Epithelial cell of proximal tubule (primary cell): ENCODE results near the gene AGPS. TPM values are rescaled to one million over a fixed set of nuclear protein-coding genes. Genes with fewer than 3 reads are reported as not detected.

Source experiments
- DNase-seq: peaks from one replicate; pipeline ENCODE4 v3.0.0-alpha.2; 2011; ENCODE audit warnings: low read depth
- H3K4me3 ChIP-seq: 2 replicates; pipeline ENCODE4 v1.5.1; 2011; ENCODE audit warnings: low read depth, mild to moderate bottlenecking, low read length
- total RNA-seq: library from RNA; depleted of rRNA; stranded (reverse); fragments of >200 nt; gene quantifications from 2 replicates; pipeline ENCODE4 v1.2.3, GENCODE V29; 2015
- TF ChIP-seq, protein P1 (sequence below): conservative IDR thresholded peaks from 2 replicates; pipeline ENCODE4 v1.5.1; 2012; ENCODE audit warnings: low read depth, mild to moderate bottlenecking, low read length

AGPS gene
- total RNA-seq, 1 donor from 2014 or later = 36.8 TPM

DNA sequence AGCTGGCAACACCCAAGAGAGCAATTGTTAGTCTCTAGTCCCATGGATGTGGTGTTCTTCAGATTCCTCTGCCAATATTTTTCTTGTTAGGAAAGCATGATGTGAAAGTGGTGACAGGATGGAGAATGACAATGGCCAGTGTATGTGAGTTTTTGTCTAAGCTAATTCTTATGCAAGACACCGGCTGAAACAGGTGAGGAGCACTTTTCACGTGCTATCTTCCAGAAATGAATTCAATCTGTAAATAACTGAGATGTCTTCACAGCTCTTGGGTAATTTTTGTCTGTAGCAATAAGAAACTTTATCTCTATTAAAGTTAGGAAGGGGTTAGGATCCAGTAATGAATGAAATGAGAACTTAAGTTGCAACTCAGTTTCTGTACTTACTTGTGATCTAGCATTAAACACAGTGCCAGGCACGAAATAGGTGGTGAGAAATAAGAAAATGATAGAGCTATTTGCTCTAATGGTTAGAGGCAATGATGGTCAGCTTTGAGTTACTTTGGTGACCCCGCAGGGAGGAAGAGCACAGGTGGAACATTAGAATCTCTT is 676 bp upstream of the AGPS start:
- no peak for DNase-seq
- TF ChIP-seq, protein P1, sequence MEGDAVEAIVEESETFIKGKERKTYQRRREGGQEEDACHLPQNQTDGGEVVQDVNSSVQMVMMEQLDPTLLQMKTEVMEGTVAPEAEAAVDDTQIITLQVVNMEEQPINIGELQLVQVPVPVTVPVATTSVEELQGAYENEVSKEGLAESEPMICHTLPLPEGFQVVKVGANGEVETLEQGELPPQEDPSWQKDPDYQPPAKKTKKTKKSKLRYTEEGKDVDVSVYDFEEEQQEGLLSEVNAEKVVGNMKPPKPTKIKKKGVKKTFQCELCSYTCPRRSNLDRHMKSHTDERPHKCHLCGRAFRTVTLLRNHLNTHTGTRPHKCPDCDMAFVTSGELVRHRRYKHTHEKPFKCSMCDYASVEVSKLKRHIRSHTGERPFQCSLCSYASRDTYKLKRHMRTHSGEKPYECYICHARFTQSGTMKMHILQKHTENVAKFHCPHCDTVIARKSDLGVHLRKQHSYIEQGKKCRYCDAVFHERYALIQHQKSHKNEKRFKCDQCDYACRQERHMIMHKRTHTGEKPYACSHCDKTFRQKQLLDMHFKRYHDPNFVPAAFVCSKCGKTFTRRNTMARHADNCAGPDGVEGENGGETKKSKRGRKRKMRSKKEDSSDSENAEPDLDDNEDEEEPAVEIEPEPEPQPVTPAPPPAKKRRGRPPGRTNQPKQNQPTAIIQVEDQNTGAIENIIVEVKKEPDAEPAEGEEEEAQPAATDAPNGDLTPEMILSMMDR = no peak
- peak overlapping the region; percentile 88 for H3K4me3 ChIP-seq

DNA sequence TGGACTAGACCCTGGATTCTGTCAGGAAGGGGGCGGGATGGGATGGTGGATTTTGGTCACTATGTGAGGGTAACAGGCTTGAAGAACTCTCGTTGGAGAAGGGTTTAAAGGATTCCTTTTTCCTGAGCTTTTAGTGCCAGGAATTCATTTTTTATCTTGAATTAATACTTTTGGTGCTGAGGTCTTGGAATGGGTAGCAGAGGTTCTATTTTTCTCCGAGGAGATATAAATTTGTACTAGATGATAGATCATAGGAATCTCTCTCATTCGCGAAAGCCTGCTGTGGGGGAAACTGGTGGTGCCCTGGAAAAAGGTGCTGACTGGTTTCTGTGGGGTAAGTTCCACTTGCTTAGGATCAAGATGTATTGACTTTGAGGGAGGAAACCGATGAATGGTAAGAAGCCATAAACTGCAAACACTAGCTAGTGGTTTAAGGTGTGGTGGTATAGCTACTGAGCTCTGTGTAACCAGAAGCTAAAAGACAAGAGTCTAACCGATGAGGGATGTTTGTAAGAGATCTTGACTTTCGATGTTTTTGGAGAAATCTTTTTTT is 706 bp downstream of the AGPS start:
- TF ChIP-seq, protein P1 = no peak
- peak overlapping the region; percentile 88 for H3K4me3 ChIP-seq
- no peak for DNase-seq

DNA sequence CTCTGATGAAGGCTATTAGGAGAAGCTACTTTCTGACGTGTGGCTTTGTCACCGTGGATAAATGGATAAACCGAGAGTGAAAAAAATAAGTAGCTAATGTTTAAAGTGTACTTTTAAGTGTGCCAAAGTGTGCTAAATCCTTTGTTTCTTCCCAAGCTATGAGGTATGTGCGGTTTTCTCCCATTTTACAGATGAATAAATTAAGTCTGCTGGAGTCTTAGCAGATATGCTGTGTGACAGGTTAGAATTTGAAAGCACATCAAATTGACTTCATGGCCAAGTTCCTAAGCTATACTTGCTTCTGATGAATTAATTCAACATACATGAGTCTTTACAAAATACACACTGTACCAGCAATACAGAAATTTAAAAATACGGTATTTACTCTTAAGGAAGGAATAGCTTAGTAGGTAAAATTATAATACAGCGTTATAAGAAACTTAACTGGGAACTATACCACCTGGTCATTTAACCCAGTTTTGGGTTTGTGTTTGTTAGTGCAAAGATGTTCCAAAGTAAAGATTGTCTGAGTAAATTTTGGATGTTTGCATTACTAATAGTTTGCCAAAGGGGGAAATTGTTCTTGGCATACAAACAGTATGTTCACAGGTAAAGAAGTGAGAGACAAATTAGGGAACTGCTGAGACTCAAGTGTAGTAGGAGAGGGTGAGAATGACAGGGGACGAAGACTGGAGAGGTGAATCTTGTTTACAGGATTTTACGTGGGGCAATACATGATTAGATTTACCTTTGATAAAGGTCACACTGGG is 1.4 kb downstream of the AGPS start:
- H3K4me3 ChIP-seq = peak overlapping the region; percentile 88
- DNase-seq = no peak

DNA sequence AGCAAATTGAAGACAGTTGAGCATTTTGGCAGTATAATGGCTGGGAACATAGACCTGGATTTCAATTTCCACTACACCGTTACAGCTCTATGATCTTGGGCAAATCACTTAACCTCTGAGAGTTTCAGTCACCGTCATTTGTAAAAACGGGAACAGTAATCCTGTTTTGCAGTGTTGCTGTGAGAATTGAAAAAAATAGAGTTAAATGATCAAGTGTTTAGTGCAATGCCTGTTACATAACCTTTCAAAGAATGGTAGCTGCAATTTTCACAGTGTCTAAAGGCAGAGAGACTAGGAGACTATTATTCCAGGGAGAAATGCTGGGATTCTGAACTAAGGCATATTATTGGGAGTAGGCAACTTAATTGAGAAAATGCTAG is 2.0 kb downstream of the AGPS start:
- DNase-seq = no peak
- H3K4me3 ChIP-seq = peak overlapping the region; percentile 88
- TF ChIP-seq, protein P1 = no peak

More for the DNA sequence above, 1.4 kb downstream of the AGPS start:
- TF ChIP-seq, protein P1 = no peak

DNA sequence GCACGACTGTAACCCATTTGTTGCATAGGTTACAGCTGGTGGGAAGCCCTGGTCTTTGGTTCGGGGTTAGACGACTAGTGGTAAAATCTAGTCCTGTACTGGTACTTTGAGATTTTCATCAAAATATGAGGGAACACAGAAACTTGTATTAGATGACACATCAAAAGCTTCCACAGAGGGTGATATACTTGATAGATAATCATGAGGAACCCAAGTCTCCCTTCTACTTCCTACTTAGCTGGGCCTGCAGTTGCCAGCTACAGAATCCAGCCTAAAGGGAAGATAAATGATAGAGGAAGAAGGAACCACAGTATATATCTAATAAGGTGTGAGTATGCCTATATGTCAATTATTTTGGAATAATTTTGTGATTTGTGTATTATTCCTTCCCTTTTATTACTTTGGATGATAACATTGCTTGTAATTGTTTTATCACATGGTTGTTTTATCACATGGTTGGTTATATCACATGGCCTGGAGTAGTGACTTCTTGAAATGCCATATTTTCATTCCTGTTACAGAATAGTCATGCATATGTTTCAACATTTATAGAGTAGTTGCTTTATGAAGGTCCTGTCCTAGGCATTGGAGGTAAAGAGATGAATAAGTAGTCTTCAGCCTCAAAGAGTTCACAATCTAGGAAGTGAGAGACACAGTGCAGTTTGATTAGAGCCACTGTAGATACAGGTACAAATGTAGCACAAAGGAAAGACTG is 2.9 kb downstream of the AGPS start:
- TF ChIP-seq, protein P1 = no peak
- H3K4me3 ChIP-seq = no peak overlapping the region
- DNase-seq = no peak

DNA sequence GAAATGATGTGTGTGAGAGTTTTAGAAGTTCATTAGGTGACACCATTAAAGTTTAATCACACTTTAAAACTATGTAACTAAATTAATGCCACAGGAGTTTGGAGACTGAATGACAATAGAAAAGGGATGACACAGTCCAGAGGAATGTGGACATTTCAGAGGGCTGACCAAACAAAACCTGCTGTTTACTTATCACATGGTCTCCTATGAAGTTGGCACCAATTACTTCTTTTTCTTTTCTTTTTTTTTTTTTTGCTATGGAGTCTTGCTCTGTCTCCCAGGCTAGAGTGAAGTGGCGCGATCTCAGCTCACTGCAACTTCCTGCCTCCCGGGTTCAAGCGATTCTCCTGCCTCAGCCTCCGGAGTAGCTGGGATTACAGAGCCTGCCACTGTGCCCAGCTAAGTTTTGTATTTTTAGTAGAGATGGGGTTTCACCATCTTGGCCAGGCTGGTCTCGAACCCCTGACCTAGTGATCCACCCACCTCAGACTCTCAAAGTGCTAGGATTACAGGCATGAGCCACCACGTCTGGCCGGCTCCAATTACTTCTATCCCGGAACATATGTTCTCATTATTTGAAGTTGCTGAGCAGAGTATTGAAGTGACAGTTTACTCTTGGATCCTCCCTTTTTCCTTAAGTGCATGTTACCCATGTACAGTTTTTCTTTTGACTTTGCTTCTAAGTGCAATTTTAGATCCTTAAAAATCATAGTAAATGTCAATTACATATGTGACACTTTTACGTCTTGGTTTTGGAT is 4.3 kb downstream of the AGPS start:
- H3K4me3 ChIP-seq = peak overlapping the region; percentile 5
- peak; percentile 83 for DNase-seq
- TF ChIP-seq, protein P1 = no peak
